Measurements from ENCODE around the gene ZNF423.

- TF ChIP-seq POLR2A (IDR thresholded peaks at IDR 0.05) = no peak
- no peak for TF ChIP-seq CTCF (IDR thresholded peaks at IDR 0.05)
- TF ChIP-seq POLR2AphosphoS5 (IDR thresholded peaks at IDR 0.05) = no peak
- no peak for TF ChIP-seq EP300 (IDR thresholded peaks at IDR 0.05)
Measured at GRCh38 chr16:49854796-49855203, 1.1 kb downstream of the ZNF423 start.
